Measurements from ENCODE around the gene ARFGEF2.

DNA sequence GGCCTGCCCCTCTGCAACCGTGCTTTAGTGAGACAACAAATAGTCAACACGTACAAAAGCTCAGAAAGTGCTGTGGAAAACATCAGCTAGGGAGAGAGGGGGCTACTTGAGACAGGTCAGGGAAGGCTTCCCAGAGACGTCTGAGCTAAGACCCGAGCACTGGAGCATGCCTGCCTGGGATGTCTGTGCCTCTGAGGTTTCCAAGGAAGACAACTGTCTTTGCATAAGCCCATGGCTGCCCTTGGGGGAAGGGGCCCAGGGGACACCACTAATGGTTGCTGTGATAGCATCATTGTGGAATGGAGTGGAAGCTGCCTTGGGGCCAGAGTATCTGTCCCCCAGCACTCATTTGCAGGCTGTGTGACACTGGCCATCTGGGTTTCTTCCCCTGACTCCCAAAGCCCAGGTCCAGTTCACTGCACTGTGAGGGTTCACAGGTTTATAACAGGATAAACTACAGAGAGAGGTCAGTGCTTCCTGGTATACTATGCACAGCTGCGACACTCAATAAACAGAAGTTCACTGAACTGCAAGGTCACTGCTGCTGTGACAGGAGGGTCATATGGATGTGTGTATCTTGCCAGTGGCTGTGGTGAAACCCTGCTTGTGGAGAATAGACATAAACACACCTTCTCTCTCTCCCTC lies 1.5 kb upstream of the ARFGEF2 start:
- TF ChIP-seq, protein P1, sequence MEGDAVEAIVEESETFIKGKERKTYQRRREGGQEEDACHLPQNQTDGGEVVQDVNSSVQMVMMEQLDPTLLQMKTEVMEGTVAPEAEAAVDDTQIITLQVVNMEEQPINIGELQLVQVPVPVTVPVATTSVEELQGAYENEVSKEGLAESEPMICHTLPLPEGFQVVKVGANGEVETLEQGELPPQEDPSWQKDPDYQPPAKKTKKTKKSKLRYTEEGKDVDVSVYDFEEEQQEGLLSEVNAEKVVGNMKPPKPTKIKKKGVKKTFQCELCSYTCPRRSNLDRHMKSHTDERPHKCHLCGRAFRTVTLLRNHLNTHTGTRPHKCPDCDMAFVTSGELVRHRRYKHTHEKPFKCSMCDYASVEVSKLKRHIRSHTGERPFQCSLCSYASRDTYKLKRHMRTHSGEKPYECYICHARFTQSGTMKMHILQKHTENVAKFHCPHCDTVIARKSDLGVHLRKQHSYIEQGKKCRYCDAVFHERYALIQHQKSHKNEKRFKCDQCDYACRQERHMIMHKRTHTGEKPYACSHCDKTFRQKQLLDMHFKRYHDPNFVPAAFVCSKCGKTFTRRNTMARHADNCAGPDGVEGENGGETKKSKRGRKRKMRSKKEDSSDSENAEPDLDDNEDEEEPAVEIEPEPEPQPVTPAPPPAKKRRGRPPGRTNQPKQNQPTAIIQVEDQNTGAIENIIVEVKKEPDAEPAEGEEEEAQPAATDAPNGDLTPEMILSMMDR (IDR thresholded peaks at IDR 0.05): no peak
- TF ChIP-seq POLR2A (IDR thresholded peaks at IDR 0.05; ENCODE audit: low read depth): no peak

Measured in esophagus muscularis mucosa (tissue), 3 donors.